Measurements from ENCODE around the gene SPCS3. TPM values are rescaled to one million over a fixed set of nuclear protein-coding genes. Genes with fewer than 3 reads are reported as not detected.
"Not testable (repeated sequence)": the region's sequence is repeated elsewhere in the genome, so short reads cannot be mapped to it uniquely, and the experiment has no call there.

The SPCS3 gene
- total and polyA plus RNA-seq, 7 donors, result 20.8 to 75.8 (median 44.8) TPM

DNA sequence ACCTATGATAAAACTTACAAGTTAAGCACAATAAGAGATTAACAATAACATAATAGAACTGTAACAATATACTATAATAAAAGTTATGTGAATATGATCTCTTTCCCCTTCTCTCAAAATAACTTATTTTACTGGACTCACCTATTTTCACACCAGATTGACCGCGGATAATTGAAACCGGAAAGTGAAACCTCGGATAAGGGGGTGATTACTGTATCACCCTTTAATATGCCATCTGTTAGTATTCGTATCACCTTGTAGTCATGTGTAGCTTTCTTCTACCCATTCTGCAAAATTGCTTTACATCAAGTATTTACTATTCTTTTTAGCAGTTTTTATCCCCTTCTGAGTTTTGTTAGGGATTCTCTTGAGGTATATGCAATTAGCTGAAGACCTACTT, 1.8 kb downstream of the SPCS3 start:
- intact Hi-C loops (cut with DNase I), result no loop called here
- H3K36me3 ChIP-seq (ENCODE audit: insufficient read depth in 1 of 2, low read depth in 1 of 2), result no peaks in the 10 kb centered on the region
- WGBS, 3 donors, result 37 to 49% (median 45%) methylated on average over 5 of the region's 5 CpGs
- ATAC-seq (no peak), DNase-seq (no peak)
- H3K27me3 ChIP-seq (ENCODE audit: insufficient read depth in 3 of 3, low read length in 2 of 3), result no peaks in the 10 kb centered on the region
- no peaks in the 10 kb centered on the region for H3K9me3 ChIP-seq
- TF ChIP-seq, protein P1, sequence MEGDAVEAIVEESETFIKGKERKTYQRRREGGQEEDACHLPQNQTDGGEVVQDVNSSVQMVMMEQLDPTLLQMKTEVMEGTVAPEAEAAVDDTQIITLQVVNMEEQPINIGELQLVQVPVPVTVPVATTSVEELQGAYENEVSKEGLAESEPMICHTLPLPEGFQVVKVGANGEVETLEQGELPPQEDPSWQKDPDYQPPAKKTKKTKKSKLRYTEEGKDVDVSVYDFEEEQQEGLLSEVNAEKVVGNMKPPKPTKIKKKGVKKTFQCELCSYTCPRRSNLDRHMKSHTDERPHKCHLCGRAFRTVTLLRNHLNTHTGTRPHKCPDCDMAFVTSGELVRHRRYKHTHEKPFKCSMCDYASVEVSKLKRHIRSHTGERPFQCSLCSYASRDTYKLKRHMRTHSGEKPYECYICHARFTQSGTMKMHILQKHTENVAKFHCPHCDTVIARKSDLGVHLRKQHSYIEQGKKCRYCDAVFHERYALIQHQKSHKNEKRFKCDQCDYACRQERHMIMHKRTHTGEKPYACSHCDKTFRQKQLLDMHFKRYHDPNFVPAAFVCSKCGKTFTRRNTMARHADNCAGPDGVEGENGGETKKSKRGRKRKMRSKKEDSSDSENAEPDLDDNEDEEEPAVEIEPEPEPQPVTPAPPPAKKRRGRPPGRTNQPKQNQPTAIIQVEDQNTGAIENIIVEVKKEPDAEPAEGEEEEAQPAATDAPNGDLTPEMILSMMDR (IDR thresholded peaks at IDR 0.05), result no peak
- H3K27ac ChIP-seq, result peak overlapping the region; percentile 98
- peaks cover 39% of the 10 kb centered on the region for H3K4me1 ChIP-seq
- H3K4me3 ChIP-seq, result peak overlapping the region; percentile 83

DNA sequence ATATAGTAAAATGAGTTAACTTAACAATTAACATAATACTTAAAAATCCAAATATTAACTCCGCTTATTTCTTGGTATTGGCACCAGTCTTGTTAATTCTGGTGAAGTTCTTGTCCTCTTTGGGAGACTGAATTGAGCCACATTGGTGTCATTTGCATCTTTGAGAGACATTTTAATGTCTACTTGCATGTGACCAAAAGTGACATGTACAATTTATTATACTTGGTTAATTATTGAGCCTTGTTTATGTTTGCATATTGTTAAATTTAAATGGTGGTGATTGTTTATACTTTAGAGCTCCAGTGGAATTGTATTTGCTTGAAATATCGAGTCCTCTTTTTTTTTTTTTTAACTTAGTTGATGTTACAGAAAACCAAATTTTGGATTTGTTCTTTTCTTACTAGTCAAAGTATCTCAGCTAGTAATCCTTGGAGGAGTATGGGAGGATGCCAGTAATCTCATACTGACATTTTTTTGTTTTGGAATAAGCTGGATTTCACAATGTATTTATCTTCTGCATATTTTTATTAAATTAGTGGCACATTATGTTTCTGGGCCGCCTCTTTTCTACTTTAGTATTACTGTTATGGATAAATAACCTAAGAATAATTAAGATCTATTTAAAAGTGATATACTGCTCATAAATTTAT, 3.9 kb downstream of the SPCS3 start:
- no peak overlapping the region for H3K4me3 ChIP-seq
- TF ChIP-seq, protein P1 (IDR thresholded peaks at IDR 0.05), result no peak
- no peaks in the 10 kb centered on the region for H3K27me3 ChIP-seq (ENCODE audit: insufficient read depth in 3 of 3, low read length in 2 of 3)
- intact Hi-C loops (cut with DNase I), result no loop called here
- WGBS, 3 donors, result 86 to 95% (median 94%) methylated on average over 3 of the region's 3 CpGs
- DNase-seq (no peak), ATAC-seq (no peak)
- H3K27ac ChIP-seq, result peak overlapping the region; percentile 17
- H3K9me3 ChIP-seq, result no peaks in the 10 kb centered on the region
- peaks cover 39% of the 10 kb centered on the region for H3K4me1 ChIP-seq
- peaks cover 0 to 17% of the 10 kb centered on the region in 2 donors for H3K36me3 ChIP-seq (ENCODE audit: insufficient read depth in 1 of 2, low read depth in 1 of 2)

DNA sequence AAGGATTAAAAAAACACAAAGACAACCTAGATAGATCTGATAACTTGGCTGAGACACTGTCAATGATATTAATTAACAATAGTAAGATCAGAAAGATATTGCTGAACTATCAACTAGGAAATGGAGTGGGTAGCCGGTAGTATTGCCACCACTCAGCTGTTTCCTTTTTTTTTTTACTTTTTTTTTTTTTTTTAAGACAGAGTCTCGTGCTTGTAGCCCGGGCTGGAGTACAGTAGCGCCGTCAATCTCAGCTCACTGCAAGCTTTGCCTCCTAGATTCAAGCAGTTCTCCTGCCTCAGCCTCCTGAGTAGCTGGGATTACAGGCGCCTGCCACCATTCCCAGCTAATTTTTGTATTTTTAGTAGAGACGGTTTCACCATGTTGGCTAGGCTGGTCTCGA, 5.1 kb downstream of the SPCS3 start:
- H3K27me3 ChIP-seq (ENCODE audit: insufficient read depth in 3 of 3, low read length in 2 of 3); ATAC-seq; intact Hi-C loops (cut with DNase I); H3K27ac ChIP-seq; H3K4me3 ChIP-seq; DNase-seq; H3K9me3 ChIP-seq: not testable (repeated sequence)
- Histone ChIP-seq H3K36me3 (ENCODE audit: insufficient read depth in 1 of 2, low read depth in 1 of 2) (peaks cover 0 to 29% of the 10 kb centered on the region in 2 donors), H3K4me1 (peaks cover 39% of the 10 kb centered on the region)
- WGBS, 3 donors, result 78 to 88% (median 87%) methylated on average over 8 of the region's 8 CpGs

DNA sequence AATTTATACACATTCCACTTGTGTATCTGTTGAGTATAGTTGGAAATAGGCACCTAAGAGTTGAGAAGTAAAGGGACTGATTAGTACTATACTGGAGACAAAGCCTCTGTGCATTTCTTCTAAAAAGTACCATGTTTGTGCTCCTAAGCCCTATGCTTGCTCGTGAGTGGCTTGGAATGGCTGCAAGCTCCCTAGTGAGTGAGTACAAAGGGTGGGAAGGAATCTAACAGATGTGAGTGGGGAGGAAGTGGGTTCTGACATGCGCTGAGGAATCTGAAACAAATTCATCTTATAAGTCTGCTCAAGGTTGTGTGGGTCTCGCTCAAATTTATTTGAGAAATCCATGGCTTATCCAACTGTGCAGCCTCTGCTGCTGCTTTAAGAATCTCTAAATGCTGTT, 13.3 kb downstream of the SPCS3 start:
- WGBS, 3 donors, result 56 to 64% (median 57%) methylated on average over 3 of the region's 3 CpGs
- Histone ChIP-seq H3K4me1 (no peaks in the 10 kb centered on the region), H3K4me3 (no peak overlapping the region), H3K27me3 (ENCODE audit: insufficient read depth in 3 of 3, low read length in 2 of 3) (no peaks in the 10 kb centered on the region), H3K36me3 (ENCODE audit: insufficient read depth in 1 of 2, low read depth in 1 of 2) (peaks cover 3 to 44% of the 10 kb centered on the region in 2 donors), H3K9me3 (no peaks in the 10 kb centered on the region), H3K27ac (no peak overlapping the region)
- intact Hi-C loops (cut with DNase I), result no loop called here
- DNase-seq (no peak), ATAC-seq (no peak)
- TF ChIP-seq, protein P1 (IDR thresholded peaks at IDR 0.05), result no peak

DNA sequence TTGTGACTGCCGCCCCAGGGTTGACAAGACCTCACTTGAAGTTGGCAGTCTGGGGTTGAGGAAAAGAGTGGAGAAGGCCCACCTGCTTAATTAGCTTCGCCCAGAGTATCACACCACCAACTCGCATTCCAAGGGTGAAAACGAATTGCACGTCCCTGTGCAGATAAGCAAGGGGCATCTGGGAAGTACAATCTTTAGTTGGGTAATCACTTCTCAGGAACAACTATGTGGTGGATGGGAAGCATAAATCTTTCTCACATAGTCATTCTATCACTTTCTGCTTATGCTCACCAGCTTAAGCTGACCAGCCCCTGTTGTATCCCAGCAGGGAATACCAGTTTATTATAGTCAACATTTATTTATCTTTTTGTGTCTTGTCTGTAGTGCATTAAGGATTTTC, 14.3 kb downstream of the SPCS3 start:
- intact Hi-C loops (cut with DNase I), result no loop called here
- ATAC-seq, result no peak
- Histone ChIP-seq H3K27me3 (ENCODE audit: insufficient read depth in 3 of 3, low read length in 2 of 3) (no peaks in the 10 kb centered on the region), H3K27ac (no peak overlapping the region), H3K4me1 (no peaks in the 10 kb centered on the region), H3K4me3 (no peak overlapping the region), H3K36me3 (ENCODE audit: insufficient read depth in 1 of 2, low read depth in 1 of 2) (peaks cover 3 to 35% of the 10 kb centered on the region in 2 donors), H3K9me3 (no peaks in the 10 kb centered on the region)
- WGBS, 3 donors, result 83 to 88% (median 83%) methylated on average over 5 of the region's 5 CpGs
- DNase-seq, result no peak
- TF ChIP-seq, protein P1 (IDR thresholded peaks at IDR 0.05), result no peak

Data from psoas muscle (tissue), 8 donors.